Lung (tissue), 12 donors: ENCODE results near the gene DLG4. TPM values are rescaled to one million over a fixed set of nuclear protein-coding genes. Genes with fewer than 3 reads are reported as not detected.

Experiments
- ATAC-seq: fragments of 200-7000 bp; cut with Tn5 transposase; one replicate; pipeline ENCODE4 v1.9.1; 2020; ENCODE audit warnings: moderate number of reproducible peaks; ENCODE audit not compliant: insufficient read depth, low FRiP score
- DNase-seq, 3 donors: peaks; one replicate each; pipeline ENCODE4 v3.0.0-alpha.2; 2013 to 2017
- H3K27ac ChIP-seq, 2 donors: one replicate each; pipeline ENCODE4 v1.5.1; 2013; ENCODE audit warnings: mild to moderate bottlenecking in 2 of 2, moderate library complexity in 2 of 2, control low read depth in 1 of 2, inconsistent platforms in 1 of 2, low read depth in 1 of 2, low read length in 1 of 2
- H3K27me3 ChIP-seq, 3 donors: one replicate each; pipeline ENCODE4 v1.5.1; 2013; ENCODE audit warnings: low read length in 2 of 3; ENCODE audit not compliant: control insufficient read depth in 3 of 3, insufficient read depth in 3 of 3
- H3K36me3 ChIP-seq, 4 donors: one replicate each; pipeline ENCODE4 v1.5.1; 2013; ENCODE audit warnings: low read length in 4 of 4, mild to moderate bottlenecking in 1 of 4, moderate library complexity in 1 of 4; ENCODE audit not compliant: control insufficient read depth in 4 of 4, insufficient read depth in 4 of 4
- H3K4me1 ChIP-seq, 5 donors: one replicate each; pipeline ENCODE4 v1.5.1; 2013; ENCODE audit warnings: low read length in 5 of 5, mild to moderate bottlenecking in 2 of 5, moderate library complexity in 1 of 5; ENCODE audit not compliant: control insufficient read depth in 5 of 5, insufficient read depth in 5 of 5
- H3K4me3 ChIP-seq: one replicate; pipeline ENCODE4 v1.5.1; 2013; ENCODE audit warnings: mild to moderate bottlenecking, control low read depth, moderate library complexity
- H3K9ac ChIP-seq, 2 donors: one replicate each; pipeline ENCODE4 v1.5.1; 2013; ENCODE audit warnings: low read length in 2 of 2, control low read depth in 1 of 2; ENCODE audit not compliant: insufficient read depth in 1 of 2
- H3K9me3 ChIP-seq, 4 donors: one replicate each; pipeline ENCODE4 v1.5.1; 2013; ENCODE audit warnings: low read length in 3 of 4, mild to moderate bottlenecking in 1 of 4, moderate library complexity in 1 of 4; ENCODE audit not compliant: control insufficient read depth in 4 of 4, insufficient read depth in 3 of 4
- WGBS, 2 donors: extraction: QIAGEN DNeasy Blood & Tissue Kit; methylation state at CpG; one replicate each; pipeline ENCODE4 v1.1.7; 2013; 5-methylcytosine and 5-hydroxymethylcytosine counted together
- polyA plus RNA-seq, 2 donors: library from polyadenylated mRNA; stranded (reverse); fragments of 200-250 nt; gene quantifications; one replicate each; pipeline ENCODE4 v1.2.1, GENCODE V29; 2013
- total RNA-seq, 2 donors: library from RNA; depleted of rRNA in 1 of 2; stranded (reverse); fragments of >200 nt in 1 of 2; gene quantifications; one replicate each; pipeline ENCODE4 v1.2.1, GENCODE V29; 2014 to 2021
- TF ChIP-seq, protein P1 (sequence below): IDR thresholded peaks from 2 replicates; pipeline ENCODE4 v1.5.1; 2012; ENCODE audit warnings: mild to moderate bottlenecking; ENCODE audit errors: control extremely low read depth, extremely low read depth
- donor health status: control.
- donor health status: control.
- donor health status: Bipolar disorder and iron deficiency.
- donor health status: healthy.
- donor health status: DM: yes; HTN: yes; CAD: no.

DLG4 gene
- total and polyA plus RNA-seq, 4 donors: 10.0 to 20.1 (median 15.2) TPM

DNA sequence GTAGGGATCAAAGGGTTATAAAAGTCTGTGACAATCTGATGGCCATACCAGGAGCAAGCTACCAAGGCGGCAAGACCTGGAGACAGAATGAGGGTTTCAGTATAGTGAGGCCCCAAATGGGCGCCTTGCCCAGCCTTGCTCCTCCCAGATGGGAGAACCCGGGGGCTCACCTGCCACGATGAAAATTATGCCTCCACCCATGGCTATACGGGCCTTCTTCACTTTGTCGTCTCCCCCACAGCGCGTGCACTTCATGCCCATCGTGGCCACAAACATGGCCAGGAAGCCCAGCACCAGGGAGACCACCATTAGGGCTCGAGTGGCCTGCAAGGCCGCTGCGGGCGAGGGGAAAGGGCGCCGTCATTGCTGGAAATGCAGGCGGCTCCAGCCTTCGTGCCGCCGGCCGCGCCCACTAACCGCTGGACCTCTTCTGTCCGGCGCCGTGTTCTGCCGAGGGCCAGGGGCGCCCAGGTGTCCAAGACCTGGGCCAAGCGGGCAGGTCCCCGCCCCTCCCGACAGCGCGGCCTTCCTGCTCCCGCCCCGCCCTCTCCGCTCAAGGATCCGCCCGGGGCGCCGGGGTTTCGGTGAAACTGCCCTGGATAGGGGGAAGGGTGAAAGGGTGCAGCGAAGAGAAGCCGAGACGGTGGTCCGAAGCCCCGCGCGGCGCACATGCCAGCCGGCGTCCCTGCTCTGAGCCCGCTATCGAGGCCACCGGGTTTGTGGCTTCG is 41.2 kb upstream of the DLG4 start:
- Histone ChIP-seq H3K27me3 (peaks cover 0 to 23% (median 18%) of the 10 kb centered on the region in 3 donors), H3K4me1 (peaks cover 0 to 11% (median 0%) of the 10 kb centered on the region in 5 donors), H3K9ac (peak overlapping the region in 1 of 2 donors; percentile 31), H3K27ac (peak overlapping the region in 1 of 2 donors; percentile 90), H3K36me3 (peaks cover 0 to 18% (median 7%) of the 10 kb centered on the region in 4 donors), H3K9me3 (no peaks in the 10 kb centered on the region), H3K4me3 (peak overlapping the region; percentile 57)
- ATAC-seq (peak; percentile 63), DNase-seq (peak; percentile 38 to 58 (median 47))
- TF ChIP-seq, protein P1, sequence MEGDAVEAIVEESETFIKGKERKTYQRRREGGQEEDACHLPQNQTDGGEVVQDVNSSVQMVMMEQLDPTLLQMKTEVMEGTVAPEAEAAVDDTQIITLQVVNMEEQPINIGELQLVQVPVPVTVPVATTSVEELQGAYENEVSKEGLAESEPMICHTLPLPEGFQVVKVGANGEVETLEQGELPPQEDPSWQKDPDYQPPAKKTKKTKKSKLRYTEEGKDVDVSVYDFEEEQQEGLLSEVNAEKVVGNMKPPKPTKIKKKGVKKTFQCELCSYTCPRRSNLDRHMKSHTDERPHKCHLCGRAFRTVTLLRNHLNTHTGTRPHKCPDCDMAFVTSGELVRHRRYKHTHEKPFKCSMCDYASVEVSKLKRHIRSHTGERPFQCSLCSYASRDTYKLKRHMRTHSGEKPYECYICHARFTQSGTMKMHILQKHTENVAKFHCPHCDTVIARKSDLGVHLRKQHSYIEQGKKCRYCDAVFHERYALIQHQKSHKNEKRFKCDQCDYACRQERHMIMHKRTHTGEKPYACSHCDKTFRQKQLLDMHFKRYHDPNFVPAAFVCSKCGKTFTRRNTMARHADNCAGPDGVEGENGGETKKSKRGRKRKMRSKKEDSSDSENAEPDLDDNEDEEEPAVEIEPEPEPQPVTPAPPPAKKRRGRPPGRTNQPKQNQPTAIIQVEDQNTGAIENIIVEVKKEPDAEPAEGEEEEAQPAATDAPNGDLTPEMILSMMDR: no peak
- WGBS, 2 donors: 7 to 13% methylated on average over 30 to 54 of the region's 54 CpGs

DNA sequence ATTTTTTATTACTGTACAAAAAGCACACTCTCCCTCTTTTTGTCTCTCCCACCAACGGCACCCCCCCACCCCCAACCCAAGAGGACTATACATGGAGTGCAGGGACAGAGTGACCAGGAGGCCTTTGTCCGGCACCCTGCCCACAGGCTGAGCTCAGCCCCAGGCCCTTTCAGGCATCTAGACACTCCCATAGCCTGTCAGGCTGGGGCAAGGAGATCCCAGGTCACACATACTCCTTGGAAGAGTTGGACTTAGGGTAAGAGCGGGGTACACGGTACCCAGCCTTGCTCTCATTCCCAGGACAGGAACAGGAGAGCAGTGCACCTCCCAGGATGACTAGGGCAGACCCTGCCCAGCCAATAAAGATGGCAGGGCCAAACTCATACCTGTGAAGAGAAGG is 40.5 kb upstream of the DLG4 start:
- TF ChIP-seq, protein P1: no peak
- ATAC-seq (no peak), DNase-seq (no peak)
- WGBS, 2 donors: 69 to 82% methylated on average over 4 of the region's 4 CpGs
- Histone ChIP-seq H3K9me3 (no peaks in the 10 kb centered on the region), H3K27ac (peak overlapping the region in 1 of 2 donors; percentile 79), H3K9ac (peak overlapping the region in 1 of 2 donors; percentile 31), H3K4me3 (no peak overlapping the region), H3K36me3 (peaks cover 0 to 18% (median 7%) of the 10 kb centered on the region in 4 donors), H3K4me1 (peaks cover 0 to 11% (median 0%) of the 10 kb centered on the region in 5 donors), H3K27me3 (peaks cover 0 to 23% (median 18%) of the 10 kb centered on the region in 3 donors)

DNA sequence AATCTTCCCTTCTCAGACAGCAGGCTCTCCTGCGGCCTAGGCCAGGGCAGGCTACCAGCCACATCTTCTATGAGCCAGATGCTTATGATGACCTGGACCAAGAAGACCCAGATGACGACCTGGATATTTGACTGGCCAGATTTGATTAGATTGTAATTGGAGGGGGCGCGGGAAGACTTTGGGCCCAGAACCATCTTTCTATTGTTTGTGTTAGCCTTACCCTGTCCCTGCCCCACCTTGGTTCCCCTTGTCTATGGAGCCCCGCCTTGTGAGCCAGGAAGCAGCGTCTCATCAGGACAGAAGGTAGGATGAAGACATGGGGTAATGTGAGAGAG is 39.9 kb upstream of the DLG4 start:
- Histone ChIP-seq H3K27ac (peak overlapping the region in 1 of 2 donors; percentile 23), H3K36me3 (peaks cover 0 to 23% (median 9%) of the 10 kb centered on the region in 4 donors), H3K4me1 (peaks cover 0 to 11% (median 0%) of the 10 kb centered on the region in 5 donors), H3K4me3 (no peak overlapping the region), H3K9me3 (no peaks in the 10 kb centered on the region), H3K9ac (no peak overlapping the region), H3K27me3 (peaks cover 0 to 22% (median 18%) of the 10 kb centered on the region in 3 donors)
- TF ChIP-seq, protein P1: no peak
- 92 to 94% methylated on average over 6 of the region's 6 CpGs for WGBS, 2 donors
- ATAC-seq (no peak), DNase-seq (no peak)
